GM21528 (cell line): Measurements from ENCODE around the gene TUBD1.
A peak's percentile ranks its signal among the peaks of the same experiment; 100 is the strongest.
"Not testable (repeated sequence)": the region's sequence is repeated elsewhere in the genome, so short reads cannot be mapped to it uniquely, and the experiment has no call there.

Experiments
- ATAC-seq: cut with Tn5 transposase; IDR thresholded peaks from one replicate; pipeline ENCODE4 v1.9.1; 2021; ENCODE audit warnings: mild to moderate bottlenecking, moderate library complexity; ENCODE audit not compliant: unreplicated experiment, low FRiP score

The TUBD1 gene

GRCh38 chr17:59892924-59893675 lies at the start of gene TUBD1, which contains the start of gene RPS6KB1:
Gene TUBD1, minus strand, starts transcription at chr17:59892943. Its CDS starts 1,941 bp downstream, at chr17:59891002.
Gene RPS6KB1, plus strand, starts transcription at chr17:59893121. Its CDS starts 64 bp downstream, at chr17:59893185.
- ATAC-seq: peak; percentile 84

DNA sequence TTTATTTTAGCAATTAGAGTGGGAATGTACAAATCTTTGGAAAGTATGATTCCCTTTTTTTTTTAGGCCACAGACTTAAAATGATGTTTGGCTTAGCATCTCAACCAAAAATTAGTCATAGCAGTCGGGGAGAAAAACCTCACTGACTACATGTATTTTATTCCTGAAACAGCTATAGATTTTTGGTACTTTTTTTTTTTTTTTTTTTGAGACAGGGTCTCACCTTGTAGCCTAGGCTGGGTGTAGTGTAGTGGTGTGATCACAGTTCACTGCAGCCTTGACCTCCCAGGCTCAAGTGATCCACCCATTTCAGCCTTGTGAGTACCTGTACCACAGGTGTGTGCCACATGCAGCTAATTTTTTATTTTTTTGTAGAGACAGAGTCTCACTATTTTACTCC lies 48.4 kb upstream of the TUBD1 start:
- ATAC-seq: no peak

GRCh38 chr17:59940697-59941096 lies 48.0 kb upstream of the TUBD1 start:
- ATAC-seq: not testable (repeated sequence)

GRCh38 chr17:59933317-59933716 lies 40.6 kb upstream of the TUBD1 start:
- not testable (repeated sequence) for ATAC-seq

- ATAC-seq: not testable (repeated sequence)
Observed at GRCh38 chr17:59930768-59931167, 38.0 kb upstream of the TUBD1 start.

DNA sequence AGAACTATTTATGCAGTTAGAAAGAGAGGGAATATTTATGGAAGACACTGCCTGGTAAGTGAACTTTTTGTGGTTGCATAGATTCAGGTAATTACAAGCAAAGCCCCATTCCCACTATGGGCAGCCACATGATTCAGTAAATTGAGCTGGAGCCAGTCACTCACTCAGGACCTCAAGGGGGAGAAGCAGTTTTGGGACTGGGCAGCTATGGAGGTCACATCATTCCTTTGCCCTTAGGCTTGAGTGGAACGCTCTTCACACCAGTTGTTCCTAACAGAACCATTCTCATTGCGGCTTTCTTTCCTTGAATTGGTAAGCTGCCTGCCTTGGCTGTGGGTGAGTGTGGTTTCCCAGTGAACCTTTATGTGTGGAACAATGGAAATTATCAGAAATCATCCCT lies 37.4 kb upstream of the TUBD1 start:
- not testable (repeated sequence) for ATAC-seq

- ATAC-seq: not testable (repeated sequence)
Observed at GRCh38 chr17:59920637-59921036, 27.9 kb upstream of the TUBD1 start.

GRCh38 chr17:59916446-59916845 lies 23.7 kb upstream of the TUBD1 start:
- no peak for ATAC-seq

DNA sequence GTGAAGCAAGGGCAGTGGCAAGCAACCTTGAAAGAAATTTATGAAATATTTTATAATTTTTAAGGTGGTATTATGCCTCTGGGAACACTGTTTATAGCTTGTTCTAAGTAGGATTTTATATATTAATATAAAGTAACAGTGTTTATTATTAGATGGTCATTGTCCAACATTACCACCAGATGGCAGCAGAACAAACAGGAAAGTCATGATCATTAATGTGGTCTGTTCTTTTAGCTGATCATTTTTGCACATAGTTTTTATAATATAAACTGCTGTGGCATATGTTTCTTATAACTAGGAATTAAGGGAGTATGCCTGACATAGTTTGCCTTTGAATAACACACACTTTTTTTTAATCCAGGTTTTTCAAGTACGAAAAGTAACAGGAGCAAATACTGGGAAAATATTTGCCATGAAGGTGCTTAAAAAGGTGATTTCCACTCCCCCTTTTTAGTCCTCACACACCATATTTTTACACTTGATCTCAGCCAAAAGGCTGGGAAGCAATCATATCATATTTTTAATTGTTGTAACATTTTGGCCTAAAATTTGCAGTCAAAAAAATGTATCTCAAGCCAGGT lies 21.6 kb upstream of the TUBD1 start:
- no peak for ATAC-seq

DNA sequence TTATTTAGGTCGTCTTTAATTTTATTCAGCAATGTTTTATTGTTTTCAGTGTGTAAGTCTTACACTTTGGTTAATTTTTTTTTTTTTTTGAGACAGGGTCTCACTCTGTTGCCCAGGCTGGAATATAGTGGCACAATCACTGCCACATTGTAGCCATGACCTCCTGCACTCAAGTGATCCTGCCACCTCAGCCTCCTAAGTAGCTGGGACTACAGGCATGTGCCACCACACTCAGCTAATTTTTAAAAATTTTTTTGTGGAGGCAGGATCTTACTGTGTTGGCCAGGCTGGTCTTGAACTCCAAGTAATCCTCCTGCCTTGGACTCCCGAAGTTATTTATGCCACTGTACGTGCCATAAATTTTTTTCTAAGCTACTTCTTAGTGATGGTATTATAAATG lies 14.7 kb upstream of the TUBD1 start:
- no peak for ATAC-seq

GRCh38 chr17:59903455-59903854 lies 10.7 kb upstream of the TUBD1 start:
- no peak for ATAC-seq

GRCh38 chr17:59901604-59902003 lies 8.9 kb upstream of the TUBD1 start:
- no peak for ATAC-seq

GRCh38 chr17:59899099-59899498 lies 6.4 kb upstream of the TUBD1 start:
- ATAC-seq: no peak

DNA sequence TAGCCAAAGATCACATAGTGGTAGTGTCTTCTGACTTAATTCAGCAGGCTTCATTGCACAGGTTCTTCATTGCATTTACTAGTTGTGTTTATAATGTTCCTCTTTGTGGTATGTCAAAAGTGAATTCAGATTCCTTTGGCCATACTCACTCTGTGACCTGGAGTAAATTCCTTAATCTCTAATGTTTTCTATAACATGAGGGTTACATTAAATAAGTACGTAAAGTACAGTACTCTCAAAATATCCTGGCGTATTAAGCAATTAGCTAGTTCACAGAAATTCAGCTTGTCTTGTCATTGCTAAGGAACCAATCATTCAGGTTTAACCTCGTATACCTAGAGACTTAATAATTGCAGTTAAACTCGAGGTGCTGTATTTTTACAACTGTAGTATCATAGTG lies 4.3 kb upstream of the TUBD1 start:
- no peak for ATAC-seq

DNA sequence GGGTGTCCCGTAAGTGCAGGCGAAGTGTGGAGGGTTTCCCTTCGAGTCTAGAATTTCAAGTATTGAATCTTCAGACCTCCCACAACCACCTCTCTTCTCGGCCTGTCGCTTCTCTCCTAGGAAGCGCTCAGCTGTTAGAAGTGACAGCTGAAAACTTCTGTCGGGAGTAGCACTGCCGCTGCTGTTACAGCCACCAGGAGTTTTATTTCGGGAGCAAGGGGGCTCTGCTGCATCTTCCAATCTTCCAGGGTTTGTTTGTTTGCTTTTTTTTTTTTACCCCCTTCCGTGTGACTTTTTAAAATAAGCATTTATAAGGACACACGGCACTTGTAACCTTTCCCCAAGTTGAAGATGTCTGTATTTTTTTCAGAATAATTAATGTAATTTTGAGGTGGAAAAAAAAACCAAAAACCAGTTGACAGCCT lies 945 bp upstream of the TUBD1 start:
- ATAC-seq: no peak

GRCh38 chr17:59892251-59892923 lies 356 bp downstream of the TUBD1 start:
- ATAC-seq: peak; percentile 55

DNA sequence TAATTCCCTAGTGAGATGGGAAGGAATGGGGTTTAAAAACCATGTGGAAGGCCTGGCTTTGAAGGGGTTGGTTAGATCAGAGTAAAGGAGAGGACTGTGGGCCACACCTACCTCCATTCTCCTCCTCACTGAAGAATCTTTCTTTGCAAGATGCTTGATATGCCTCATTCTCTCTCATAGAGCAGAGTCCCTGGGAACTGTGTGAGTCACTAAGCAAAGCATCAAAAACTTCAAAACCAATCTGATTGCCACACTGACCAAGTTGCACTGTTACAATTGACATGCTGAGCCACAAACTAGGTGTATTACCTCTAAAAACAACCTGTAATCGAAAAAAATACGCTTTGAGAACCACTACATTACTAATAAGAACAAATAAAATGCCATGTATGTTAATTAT lies 2.0 kb downstream of the TUBD1 start:
- ATAC-seq: no peak

GRCh38 chr17:59888145-59888750 lies 4.5 kb downstream of the TUBD1 start:
- no peak for ATAC-seq

DNA sequence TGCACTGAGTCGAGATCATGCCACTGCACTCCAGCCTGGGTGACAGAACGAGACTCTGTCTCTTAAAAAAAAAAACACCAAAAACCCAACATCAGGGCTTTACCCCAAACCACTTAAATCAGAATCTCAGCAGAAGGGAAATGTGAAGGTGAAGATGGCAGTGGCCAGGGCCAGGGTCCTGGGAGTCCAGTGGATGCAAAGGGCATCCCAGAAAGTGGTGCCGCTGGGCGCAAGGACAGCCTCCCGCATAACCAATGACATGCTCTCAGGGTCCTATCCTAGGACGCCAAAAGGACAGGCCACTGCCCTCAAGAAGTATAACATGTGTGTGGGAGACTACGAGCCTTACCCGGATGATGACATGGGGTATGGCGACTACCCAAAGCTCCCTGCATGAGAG lies 7.9 kb downstream of the TUBD1 start:
- no peak for ATAC-seq

DNA sequence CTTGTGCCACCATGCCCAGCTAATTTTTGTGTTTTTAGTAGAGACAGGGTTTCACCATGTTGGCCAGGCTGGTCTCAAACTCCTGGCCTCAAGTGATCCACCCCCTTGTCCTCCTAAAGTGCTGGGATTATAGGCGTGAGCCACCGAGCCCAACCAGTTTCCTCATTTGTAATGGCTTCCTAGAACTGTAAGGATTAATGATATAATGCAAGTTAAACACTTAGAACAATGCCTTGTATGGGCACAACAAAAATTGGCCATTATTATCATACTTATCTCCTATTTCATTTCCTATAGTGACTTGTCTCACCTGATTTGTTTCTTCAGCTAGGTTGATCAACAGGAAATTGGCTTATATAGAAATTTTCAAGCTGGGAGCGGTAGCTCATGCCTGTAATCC lies 14.1 kb downstream of the TUBD1 start:
- no peak for ATAC-seq

DNA sequence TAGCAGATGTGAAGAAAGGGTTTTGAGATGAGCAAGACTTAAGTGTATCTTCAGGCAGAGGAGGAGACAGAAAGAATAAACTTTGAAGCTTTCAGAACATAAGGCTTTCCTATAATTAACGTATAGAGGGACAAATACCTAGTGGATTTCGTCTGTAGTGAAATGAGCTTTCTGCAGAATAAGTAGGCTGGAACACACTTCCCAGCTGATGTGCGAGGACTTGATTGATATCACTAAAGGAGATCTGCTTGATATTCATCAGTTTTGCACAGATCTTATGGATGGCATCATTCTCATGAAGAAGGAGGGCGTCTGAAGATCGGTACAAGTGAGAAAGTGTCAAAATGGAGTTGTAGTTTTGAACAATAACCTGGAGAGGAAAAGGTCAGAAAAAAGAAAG lies 14.8 kb downstream of the TUBD1 start:
- no peak for ATAC-seq
